DMS79 (cell line): ENCODE data around the gene FNDC3A.
A peak's percentile ranks its signal among the peaks of the same experiment; 100 is the strongest.

Experiments used
- DNase-seq: peaks from one replicate; lab custom pipeline; 2025; lab: John Stamatoyannopoulos, UW

Gene FNDC3A

DNA sequence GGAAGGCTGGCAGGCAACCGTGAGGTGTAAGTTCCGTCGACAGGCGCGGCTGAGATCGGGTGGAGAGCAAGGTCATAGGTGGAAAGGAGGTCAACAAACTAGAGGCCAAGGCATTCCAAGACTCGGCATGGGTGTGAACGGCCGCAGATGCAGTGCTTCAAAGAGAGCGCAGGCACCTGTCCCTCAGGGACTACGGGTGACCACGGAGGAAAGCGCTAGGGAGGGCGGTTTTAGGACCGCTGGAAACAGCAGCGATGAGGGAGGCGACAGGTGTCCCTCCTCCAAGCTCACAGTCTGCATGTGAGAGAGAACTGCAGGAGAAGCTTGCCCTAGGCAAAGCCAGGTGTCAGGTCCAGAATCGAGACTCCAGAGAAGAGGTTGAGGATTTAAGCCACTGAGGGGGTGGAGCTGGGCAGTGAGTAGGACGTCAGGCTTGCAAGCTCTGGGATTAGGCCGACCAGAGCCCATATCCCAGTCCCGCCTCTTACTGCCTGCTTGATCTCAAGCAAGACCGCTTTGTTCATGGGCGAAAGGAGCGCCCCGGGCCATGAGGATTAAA is 242.9 kb downstream of the FNDC3A start:
- DNase-seq: no peak

DNA sequence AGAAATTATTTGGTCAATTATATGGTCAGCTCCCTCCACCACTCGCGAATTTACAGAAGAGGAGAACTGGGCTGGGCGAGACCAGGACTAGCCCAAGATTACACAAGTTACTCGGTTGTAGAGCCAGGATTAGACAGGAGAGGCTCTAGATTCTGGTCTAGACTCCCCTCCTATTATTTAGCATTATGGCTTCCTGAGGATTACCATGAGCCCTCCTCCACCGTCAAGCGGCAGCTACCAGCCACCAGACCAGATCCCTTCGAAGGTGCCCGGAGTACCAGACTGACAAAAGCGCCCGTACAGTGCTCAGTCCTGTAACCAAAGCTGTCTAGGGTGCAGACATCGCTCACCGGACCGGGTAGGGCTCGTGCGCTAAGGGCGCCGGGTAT is 243.9 kb downstream of the FNDC3A start:
- no peak for DNase-seq

DNA sequence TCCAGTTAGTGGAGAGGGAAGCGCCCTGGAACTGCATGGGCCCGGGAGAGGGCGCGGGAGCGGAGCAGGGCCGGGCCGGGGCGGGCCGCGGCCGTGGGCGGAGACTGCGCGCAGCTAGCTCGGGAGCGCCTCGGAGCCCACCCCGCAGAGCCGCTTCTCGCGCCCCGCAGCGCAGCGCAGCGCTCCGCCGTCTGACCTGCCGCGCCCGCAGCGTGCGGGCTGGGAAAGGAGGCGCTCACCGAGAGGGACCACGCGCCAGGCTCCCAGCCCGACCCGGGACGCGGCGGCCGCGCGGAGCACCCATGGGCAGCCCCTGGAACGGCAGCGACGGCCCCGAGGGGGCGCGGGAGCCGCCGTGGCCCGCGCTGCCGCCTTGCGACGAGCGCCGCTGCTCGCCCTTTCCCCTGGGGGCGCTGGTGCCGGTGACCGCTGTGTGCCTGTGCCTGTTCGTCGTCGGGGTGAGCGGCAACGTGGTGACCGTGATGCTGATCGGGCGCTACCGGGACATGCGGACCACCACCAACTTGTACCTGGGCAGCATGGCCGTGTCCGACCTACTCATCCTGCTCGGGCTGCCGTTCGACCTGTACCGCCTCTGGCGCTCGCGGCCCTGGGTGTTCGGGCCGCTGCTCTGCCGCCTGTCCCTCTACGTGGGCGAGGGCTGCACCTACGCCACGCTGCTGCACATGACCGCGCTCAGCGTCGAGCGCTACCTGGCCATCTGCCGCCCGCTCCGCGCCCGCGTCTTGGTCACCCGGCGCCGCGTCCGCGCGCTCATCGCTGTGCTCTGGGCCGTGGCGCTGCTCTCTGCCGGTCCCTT is 244.5 kb downstream of the FNDC3A start, which contains the start of gene MLNR:
TSS of gene MLNR (plus strand) at position 303 of the 820 bp plus-strand sequence. CDS start at position 303, 0 bp downstream.
- no peak for DNase-seq

DNA sequence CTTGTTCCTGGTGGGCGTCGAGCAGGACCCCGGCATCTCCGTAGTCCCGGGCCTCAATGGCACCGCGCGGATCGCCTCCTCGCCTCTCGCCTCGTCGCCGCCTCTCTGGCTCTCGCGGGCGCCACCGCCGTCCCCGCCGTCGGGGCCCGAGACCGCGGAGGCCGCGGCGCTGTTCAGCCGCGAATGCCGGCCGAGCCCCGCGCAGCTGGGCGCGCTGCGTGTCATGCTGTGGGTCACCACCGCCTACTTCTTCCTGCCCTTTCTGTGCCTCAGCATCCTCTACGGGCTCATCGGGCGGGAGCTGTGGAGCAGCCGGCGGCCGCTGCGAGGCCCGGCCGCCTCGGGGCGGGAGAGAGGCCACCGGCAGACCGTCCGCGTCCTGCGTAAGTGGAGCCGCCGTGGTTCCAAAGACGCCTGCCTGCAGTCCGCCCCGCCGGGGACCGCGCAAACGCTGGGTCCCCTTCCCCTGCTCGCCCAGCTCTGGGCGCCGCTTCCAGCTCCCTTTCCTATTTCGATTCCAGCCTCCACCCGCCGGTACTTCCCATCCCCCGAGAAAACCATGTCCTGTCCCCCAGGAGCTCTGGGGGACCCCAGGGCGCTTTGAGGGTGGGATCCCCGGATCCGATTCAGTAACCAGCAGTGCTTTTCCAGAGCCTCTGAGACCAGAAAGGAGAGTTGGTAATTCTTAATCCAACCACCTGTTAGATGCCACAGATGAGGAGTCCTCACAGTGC is 245.3 kb downstream of the FNDC3A start:
- DNase-seq: no peak

DNA sequence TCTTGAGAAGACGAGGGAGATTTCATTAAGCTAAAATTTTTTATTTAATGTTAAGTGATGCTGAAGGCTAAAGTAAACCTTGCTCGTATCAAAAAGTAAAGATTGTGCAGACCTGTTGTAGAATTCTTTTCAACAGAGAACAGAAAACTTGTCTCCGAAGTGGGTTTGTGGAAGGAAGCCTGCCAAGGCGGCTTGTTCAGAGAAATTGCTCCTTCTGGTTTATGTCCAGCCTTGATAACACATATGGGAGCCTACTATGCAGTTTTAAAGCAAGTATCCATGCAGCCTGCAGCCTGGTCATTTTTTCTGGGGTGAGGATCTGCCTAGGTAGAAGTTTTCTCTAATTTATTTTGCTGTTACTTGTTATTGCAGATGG is 245.9 kb downstream of the FNDC3A start:
- no peak for DNase-seq

DNA sequence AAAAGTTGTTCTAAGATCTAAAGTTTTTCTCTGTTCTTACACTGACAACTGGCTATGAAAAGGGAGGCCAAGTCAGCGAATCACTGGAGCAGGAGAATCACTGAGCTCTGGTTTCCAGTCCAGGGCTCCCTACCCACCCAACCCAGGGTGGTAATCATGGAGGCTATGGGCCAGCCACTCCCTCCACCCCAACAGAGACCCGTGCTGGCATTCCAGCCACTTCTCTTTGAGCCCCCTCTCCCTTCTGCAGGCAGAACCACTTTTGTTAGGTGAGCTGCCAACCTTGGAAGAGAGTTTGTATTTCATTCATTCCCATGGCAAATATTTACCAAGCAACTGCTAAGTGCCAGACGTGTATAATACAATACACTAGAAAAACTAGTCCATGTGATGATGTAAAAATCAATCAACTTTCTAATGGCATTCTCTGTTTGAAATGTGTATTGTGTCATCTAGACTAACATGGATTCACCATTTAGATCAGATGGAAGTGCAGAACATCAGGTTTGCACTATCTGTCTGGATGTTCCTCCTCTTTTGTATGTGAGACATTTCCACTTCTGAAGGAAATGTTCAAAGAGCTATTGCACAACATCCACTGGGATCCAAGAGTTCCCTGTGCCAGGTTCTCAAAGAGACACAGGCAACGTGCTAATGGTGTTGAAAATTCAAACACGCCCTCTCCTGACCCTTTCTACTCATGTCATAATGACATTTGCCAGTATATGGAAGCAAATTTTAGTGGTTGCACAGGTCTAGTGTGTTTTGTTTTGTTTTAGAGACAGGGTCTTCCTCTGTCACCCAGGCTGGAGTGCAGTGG is 249.7 kb downstream of the FNDC3A start:
- no peak for DNase-seq

DNA sequence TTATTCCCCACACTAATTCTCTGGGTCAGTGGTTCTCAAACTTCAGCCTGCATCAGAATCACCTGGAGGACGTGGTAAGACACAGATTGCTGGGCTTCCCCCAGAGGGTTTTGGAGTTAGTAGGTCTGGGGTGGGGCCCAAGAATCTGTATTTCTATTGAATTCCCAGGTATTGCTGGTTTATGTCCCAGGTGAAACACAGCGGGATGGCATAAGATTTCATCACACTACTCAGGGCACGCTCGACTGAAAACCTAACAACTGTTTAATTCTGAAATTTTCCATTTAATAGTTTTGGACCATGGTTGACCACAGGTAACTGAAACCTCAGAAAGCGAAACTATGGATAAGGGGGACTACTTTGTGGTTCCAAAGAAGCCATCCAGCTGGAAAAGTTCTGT is 250.9 kb downstream of the FNDC3A start:
- peak; percentile 33 for DNase-seq

DNA sequence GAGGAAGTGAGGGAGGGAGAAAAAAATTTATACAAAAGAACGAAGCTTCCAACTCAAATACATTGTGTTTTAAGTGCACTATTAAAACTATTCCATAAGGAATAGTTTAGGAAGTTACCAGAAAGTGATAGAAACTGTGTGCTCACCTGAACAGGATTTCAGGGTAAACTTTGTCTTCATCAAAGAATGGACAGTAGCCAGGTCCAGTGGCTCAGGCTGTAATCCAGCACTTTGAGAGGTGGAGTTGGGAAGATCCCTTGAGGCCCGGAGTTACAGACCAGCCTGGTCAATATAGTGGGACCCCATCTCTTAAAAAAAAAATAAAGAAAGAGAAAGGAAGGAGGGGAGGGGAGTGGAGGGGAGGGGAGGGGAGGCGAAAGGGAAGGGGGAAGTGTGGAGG is 259.0 kb downstream of the FNDC3A start:
- DNase-seq: no peak

DNA sequence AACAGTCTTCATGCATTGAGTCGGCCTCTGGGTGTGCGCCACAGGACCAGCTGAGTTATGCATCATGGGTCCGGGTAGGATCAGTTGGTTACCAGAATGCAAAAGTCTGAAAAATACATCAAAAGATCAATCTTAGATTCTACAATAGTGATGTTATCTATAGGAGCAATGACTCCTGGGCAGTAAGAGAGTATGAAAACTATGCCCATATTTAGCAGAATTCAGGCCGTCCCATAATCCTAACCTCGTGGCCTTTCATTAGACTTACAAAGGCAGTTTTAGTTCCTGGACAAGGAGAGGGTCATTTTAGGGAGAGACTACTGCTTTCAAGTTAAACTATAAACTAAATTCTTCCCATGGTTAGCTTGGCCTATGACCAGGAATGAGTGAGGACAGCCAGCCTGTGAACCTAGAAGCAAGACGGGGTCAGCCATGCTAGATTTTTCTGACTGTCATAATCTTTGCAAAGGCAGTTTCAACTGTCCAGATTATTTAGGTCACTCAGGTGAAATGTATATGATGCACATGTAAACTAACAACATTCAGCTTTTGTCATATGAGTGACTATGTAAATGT is 260.2 kb downstream of the FNDC3A start:
- DNase-seq: no peak

DNA sequence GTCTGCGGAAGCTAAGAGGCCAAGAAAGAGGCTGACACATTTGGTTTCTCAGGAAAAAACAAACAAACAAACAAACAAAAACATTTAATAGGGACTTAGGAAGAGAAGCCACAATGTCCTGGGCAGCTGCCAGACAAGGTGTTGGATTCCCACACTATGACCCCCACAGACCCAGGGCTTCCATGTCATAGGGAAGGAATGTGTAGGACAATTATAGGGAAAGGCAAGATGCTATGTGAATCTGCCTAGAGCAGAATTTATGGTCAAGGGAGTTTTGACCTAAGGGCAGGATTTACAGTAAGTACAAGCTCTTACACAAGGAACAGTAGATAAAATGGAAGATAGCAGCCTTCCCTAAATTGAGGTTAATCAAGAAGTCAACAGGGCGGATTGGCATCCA is 262.9 kb downstream of the FNDC3A start:
- no peak for DNase-seq

DNA sequence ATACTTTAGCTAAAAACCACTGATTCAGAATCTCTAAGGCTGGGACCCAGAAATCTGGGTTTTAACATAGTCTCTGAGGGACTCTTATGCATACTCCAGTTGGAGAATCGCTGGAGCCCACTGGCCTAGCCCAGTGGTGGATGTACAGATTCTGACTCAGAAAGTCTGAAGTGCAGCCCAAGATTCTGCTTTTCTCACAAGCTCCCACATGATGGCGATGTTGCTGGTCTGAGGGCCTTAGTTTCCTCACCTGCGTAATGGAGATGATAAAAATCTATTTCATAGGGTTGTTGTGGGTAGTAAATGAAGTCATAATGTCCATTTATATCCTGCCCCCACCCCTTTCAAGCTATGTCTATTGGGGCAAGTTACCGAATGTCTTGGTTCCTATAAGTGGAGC is 264.3 kb downstream of the FNDC3A start:
- no peak for DNase-seq

DNA sequence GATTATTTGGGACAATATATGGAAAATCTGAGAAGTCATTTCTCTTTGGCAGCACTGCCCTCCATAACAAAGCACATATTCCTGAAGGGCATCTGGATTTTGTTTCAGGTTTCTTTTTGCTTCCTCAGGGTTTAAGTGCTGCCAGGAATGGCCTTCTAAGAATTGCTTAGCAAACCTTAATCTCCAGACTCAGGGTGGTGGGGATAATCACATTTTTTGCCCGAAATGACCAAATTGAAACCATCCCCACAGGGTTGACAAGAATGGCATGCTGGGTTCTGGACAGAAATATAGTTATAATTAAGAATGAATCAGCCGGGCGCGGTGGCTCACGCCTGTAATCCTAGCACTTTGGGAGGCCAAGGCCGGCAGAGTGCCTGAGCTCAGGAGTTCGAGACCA is 265.6 kb downstream of the FNDC3A start:
- no peak for DNase-seq

DNA sequence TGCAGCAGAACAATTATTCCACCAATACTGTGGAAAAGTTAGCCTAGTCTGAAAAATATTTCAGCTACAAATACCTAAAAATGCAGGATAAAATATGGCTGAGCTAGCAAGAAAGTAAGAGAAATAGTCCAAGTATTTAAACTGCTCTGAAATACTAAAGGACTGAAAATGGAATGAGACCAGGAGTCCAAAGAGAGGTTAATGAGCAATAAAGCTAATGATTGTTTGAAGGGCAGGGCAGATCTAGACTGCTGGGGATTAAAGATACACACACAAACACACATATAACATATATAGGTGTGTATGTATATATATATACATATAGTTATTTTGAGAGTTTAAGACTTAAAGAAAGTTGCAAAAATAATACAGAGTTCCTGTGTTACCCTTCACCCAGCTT is 269.4 kb downstream of the FNDC3A start:
- no peak for DNase-seq

DNA sequence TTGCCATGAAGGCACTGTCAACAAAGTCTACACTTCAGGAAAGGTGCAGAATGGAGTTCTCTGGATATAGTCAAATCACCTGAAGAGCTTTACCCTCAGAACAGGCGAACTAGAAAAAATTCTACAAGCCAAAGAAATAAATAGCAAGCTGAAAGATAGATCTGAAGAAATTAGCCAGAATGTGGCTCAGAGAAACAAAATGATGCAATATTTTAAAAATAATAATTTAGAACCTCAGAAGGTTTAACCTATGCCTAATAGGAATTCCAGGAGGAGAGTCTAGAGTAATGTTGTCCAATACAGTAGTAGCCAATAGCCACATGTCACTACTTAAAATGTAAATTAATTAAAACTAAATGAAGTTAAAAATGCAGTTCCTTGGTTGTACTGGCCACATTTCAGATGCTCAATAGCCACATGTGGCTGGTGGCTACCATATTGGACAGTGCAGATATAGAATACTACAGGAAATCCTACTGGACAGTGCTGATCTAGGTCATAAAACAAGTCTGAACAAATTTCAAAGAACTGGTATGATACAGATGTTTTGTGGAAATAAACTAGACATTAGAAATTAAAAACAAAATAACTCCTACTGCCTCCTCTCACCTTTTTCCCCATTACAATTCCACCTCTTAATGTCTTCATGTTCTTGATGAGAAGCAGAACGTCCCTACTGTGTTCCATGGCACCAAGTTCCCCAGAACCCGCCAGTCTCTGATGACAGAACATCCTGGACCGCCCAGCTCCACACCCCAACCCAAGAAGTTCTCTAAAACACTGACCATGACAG is 271.3 kb downstream of the FNDC3A start:
- no peak for DNase-seq

DNA sequence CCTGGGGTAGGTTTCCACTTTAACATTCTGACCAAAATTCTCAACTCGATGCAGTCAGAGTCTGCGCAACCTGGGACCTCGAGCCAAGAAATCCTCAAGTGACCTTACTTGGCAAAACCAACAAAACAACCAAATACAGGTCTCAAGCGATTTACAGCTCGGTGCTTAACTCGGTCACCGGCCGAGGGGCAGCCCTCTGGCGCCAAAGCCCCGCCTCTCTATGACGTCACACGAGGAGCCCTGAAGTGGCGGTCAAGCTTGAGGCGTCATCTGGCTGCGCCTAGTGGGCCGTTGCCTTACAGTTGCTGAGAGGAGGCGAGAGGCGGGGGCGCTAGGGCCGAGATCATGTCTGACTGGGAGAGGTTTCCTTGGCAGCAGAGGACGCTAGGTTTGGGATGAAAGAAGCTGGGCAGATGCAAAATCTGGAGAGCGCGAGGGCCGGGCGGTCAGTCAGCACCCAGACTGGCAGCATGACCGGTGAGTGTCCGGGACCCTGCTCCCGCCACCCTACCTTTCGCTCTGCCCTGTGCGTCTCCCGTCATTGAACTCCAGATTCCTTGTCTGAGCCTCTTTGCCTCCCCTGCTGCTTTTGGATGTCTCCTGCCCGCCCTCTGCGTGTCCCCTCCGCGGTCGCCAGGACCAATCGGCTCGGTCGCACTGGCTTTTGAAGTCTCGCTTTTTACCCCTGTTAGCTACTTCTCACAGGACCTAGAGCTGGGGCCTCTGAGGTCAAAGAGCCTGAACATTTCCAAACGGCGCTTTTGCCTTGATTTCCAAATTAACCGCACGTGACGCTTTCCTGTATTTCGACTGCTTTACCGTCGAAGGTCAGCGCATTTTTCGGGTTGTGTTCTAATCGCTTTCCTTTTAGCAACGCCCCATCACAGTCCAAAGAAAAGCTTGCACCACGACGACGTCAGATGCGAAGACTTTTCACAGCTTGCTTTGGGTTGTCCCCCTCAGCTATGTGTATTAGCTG is 272.2 kb downstream of the FNDC3A start, which contains the start of gene CDADC1:
TSS of gene CDADC1 (plus strand) at position 283 of the 979 bp plus-strand sequence. CDS start at position 396, 113 bp downstream.
- peak; percentile 71 for DNase-seq

DNA sequence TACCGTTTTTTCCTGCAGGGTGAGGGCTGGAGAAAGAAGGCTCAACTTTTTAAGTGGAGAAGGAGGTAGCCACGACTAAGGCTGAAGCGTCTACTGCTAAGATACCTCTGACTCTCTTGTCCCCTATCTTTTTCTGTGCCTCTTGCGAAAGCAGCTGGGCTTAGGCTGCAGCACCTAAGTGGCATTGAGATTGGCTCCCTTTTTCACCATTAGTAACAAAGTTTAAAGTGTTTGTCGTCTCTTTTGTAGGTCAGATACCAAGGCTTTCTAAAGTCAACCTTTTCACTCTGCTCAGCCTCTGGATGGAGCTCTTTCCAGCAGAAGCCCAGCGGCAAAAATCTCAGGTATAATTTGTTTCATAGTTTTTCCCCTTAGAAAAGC is 272.9 kb downstream of the FNDC3A start:
- DNase-seq: no peak

DNA sequence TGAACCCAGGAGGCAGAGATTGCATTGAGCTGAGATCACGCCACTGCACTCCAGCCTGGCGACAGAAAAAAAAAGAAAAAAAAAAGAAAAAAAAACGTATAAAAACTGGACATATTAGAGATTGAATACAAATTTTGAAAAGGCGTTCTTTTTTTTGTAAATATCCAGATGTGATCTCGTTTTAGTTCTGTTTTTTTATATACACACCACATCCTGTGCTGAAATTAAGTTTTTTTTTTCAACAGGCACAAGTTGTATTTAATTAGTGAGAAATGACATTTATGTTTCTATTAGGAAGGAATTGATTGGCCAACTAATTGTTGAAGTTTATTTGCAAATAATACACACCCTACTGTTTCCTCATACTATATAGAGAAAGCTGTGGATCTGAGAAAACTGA is 275.6 kb downstream of the FNDC3A start:
- no peak for DNase-seq

DNA sequence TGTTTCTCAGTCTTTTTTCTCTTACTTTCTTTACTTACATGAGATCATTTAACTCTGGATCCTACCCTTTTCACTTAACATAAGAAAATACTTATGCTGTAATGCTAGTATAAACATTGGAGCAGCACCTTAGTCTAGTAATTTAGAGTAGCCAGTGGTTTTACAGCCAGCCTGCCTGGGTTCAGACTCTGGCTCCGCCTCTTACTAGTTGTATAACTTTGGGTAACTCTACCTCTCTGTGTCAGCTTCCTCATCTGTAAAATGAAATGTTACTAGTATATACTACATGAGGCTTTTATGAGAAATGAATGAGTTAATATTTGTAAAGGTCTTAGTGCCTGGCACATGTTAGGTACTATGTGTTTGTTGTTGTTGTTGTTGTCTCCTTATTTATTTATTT is 277.6 kb downstream of the FNDC3A start:
- no peak for DNase-seq

DNA sequence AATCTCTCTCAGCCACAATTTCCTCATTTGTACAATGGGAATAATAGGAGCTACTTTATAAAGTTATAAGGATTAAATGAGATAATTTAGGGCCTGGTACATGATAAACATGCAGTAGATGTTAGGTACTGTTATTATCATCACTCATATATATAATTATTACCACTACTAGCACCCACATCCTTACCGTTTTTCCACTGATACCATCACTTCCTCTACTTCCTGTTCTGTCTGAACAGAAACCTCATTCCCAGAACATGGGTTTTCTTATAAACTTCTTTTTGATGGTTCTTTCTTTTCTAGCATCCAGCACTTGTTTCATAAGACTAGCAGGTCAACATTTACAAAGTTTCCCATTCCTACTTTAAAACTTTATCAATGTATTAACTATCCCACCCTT is 278.3 kb downstream of the FNDC3A start:
- DNase-seq: no peak

DNA sequence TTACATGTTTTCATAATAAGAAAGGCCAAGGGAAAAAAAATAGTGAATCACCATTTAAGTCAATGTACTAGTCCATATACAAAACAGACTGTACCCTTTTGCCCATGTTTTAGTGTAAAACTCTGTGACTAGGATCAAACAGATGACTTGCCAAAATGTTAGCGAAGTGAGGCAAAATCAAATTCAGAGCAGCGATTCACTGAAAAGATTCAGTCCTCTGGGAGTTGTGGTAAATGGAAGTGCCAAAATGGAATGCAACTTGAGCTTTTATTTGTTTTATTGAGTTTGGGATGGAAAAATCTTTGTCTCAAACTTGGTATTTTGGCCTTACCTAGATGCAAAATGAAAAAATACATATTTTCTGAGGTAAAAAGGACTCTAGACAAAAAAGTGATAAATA is 281.1 kb downstream of the FNDC3A start:
- DNase-seq: no peak
